Endodermal cell (in vitro differentiated cells): ENCODE data around the gene PCDHB9. TPM values are rescaled to one million over a fixed set of nuclear protein-coding genes. Genes with fewer than 3 reads are reported as not detected.
"Not testable (repeated sequence)": the region's sequence is repeated elsewhere in the genome, so short reads cannot be mapped to it uniquely, and the experiment has no call there.

ENCODE experiments used
- DNase-seq: peaks from one replicate; pipeline ENCODE4 v3.0.0-alpha.2; 2017
- H3K27ac ChIP-seq: 2 replicates; pipeline ENCODE4 v1.5.1; 2013; ENCODE audit warnings: mild to moderate bottlenecking, low read depth, low read length, moderate library complexity
- H3K27me3 ChIP-seq: 2 replicates; pipeline ENCODE4 v1.6.1; 2013; ENCODE audit warnings: mild to moderate bottlenecking, low read length, moderate library complexity; ENCODE audit not compliant: insufficient read depth, control insufficient read depth, poor library complexity, severe bottlenecking
- H3K36me3 ChIP-seq: 2 replicates; pipeline ENCODE4 v1.7.0; 2013; ENCODE audit warnings: mild to moderate bottlenecking, low read length, moderate library complexity; ENCODE audit not compliant: control insufficient read depth, insufficient read depth
- H3K4me1 ChIP-seq: one replicate; pipeline ENCODE4 v1.7.0; 2013; ENCODE audit warnings: low read length; ENCODE audit not compliant: control insufficient read depth, insufficient read depth
- H3K4me3 ChIP-seq: 2 replicates; pipeline ENCODE4 v1.5.1; 2013; ENCODE audit warnings: mild to moderate bottlenecking, low read length, moderate library complexity
- H3K9ac ChIP-seq: 2 replicates; pipeline ENCODE4 v1.6.1; 2013; ENCODE audit warnings: mild to moderate bottlenecking, low read length, moderate library complexity; ENCODE audit not compliant: poor library complexity, severe bottlenecking; ENCODE audit errors: extremely low read depth
- H3K9me3 ChIP-seq: 2 replicates; pipeline ENCODE4 v1.6.1; 2013; ENCODE audit warnings: mild to moderate bottlenecking, low read length, moderate library complexity; ENCODE audit not compliant: control insufficient read depth
- H3K27ac Mint-ChIP-seq: 2 replicates; pipeline ENCODE4 v1.8.0; 2020; ENCODE audit warnings: mixed read lengths
- H3K27me3 Mint-ChIP-seq: 2 replicates; pipeline ENCODE4 v1.8.0; 2021; ENCODE audit warnings: mild to moderate bottlenecking, mixed read lengths; ENCODE audit not compliant: insufficient read depth
- H3K36me3 Mint-ChIP-seq: 2 replicates; pipeline ENCODE4 v1.8.0; 2020; ENCODE audit warnings: low read depth, mixed read lengths
- H3K4me1 Mint-ChIP-seq: 2 replicates; pipeline ENCODE4 v1.8.0; 2020; ENCODE audit warnings: mixed read lengths
- H3K4me3 Mint-ChIP-seq: 2 replicates; pipeline ENCODE4 v1.8.0; 2020; ENCODE audit warnings: mild to moderate bottlenecking, moderate library complexity, mixed read lengths
- H3K9me3 Mint-ChIP-seq: 2 replicates; pipeline ENCODE4 v1.8.0; 2020; ENCODE audit warnings: mild to moderate bottlenecking, mixed read lengths
- CTCF ChIP-seq: fragments of 200-600 bp; sonication (generic); conservative IDR thresholded peaks from 2 replicates; pipeline ENCODE4 v1.5.0; 2021; ENCODE audit warnings: antibody characterized with exemption, mild to moderate bottlenecking
- WGBS, 2 experiments: methylation state at CpG; one replicate each; pipeline versions ENCODE4 v1.1.5 to v1.1.7; 2013; ENCODE audit warnings: missing lambda C conversion rate in 2 of 2, mixed read lengths in 1 of 2; ENCODE audit not compliant: insufficient coverage in 1 of 2, insufficient read length in 1 of 2; 5-methylcytosine and 5-hydroxymethylcytosine counted together
- total RNA-seq, 2 donors: library from RNA; stranded (reverse); fragmentation: NEBNext Ultra II Directional in 1 of 2; extraction: Animal tissue kit (Norgen Biotek cat#: 25700) in 1 of 2; gene quantifications; 2 replicates in 1 of 2; 3 replicates in 1 of 2; pipeline ENCODE4 v1.2.1, GENCODE V29; 2021

Gene PCDHB9
- total RNA-seq, 2 donors from 2014 or later, result 3.2 to 5.1 TPM

- peaks cover 6% of the 10 kb centered on the region for H3K4me1 Mint-ChIP-seq
- Histone ChIP-seq H3K36me3 (no peaks in the 10 kb centered on the region), H3K27ac (no peak within 1 kb of the TSS), H3K27me3 (no peaks in the 10 kb centered on the region), H3K4me3 (no peak within 1 kb of the TSS), H3K9ac (no peak within 1 kb of the TSS), H3K4me1 (no peaks in the 10 kb centered on the region), H3K9me3 (peaks cover 9% of the 10 kb centered on the region)
- peak; percentile 94 for TF ChIP-seq CTCF
- H3K4me3 Mint-ChIP-seq, result peak within 1 kb of the TSS; percentile 46
- H3K9me3 Mint-ChIP-seq, result peaks cover 37% of the 10 kb centered on the region
- 21 to 28% methylated on average over 7 to 8 of the region's 10 CpGs for WGBS, 2 experiments
- H3K36me3 Mint-ChIP-seq, result peaks cover 18% of the 10 kb centered on the region
- no peak within 1 kb of the TSS for H3K27ac Mint-ChIP-seq
- DNase-seq, result peak; percentile 92
- H3K27me3 Mint-ChIP-seq, result peaks cover 3% of the 10 kb centered on the region
Measured at GRCh38 chr5:141192110-141192725, 5.3 kb downstream of the PCDHB9 start, which contains the start of gene PCDHB10. PCDHB10 (plus strand) TSS chr5:141192353; CDS start chr5:141192553, 200 bp downstream.

GRCh38 chr5:141194332-141194731 lies 7.4 kb downstream of the PCDHB9 start:
- not testable (repeated sequence) for H3K27ac Mint-ChIP-seq, H3K9ac ChIP-seq, H3K4me1 Mint-ChIP-seq, H3K4me3 Mint-ChIP-seq, H3K36me3 Mint-ChIP-seq, H3K9me3 ChIP-seq, H3K4me1 ChIP-seq, H3K27me3 ChIP-seq, H3K36me3 ChIP-seq, H3K27ac ChIP-seq, DNase-seq, H3K27me3 Mint-ChIP-seq, H3K4me3 ChIP-seq
- 99% methylated on average over 18 of the region's 37 CpGs; no CpG with 5 or more reads in 1 of the 2 experiments for WGBS, 2 experiments
- peaks cover 33% of the 10 kb centered on the region for H3K9me3 Mint-ChIP-seq

GRCh38 chr5:141196363-141196762 lies 9.4 kb downstream of the PCDHB9 start:
- DNase-seq, result no peak
- Mint-ChIP-seq H3K27me3 (peaks cover 9% of the 10 kb centered on the region), H3K27ac (no peak overlapping the region), H3K4me3 (no peak overlapping the region), H3K9me3 (peaks cover 33% of the 10 kb centered on the region), H3K36me3 (peaks cover 10% of the 10 kb centered on the region), H3K4me1 (peaks cover 6% of the 10 kb centered on the region)
- WGBS, 2 experiments, result 63 to 73% methylated on average over 2 to 3 of the region's 3 CpGs
- Histone ChIP-seq H3K27me3 (no peaks in the 10 kb centered on the region), H3K9ac (no peak overlapping the region), H3K9me3 (peaks cover 9% of the 10 kb centered on the region), H3K36me3 (no peaks in the 10 kb centered on the region), H3K4me1 (no peaks in the 10 kb centered on the region), H3K27ac (no peak overlapping the region), H3K4me3 (no peak overlapping the region)
- no peak for TF ChIP-seq CTCF
